Glutamatergic neuron (in vitro differentiated cells): ENCODE data around the gene ANKZF1. TPM values are rescaled to one million over a fixed set of nuclear protein-coding genes. Genes with fewer than 3 reads are reported as not detected.

Experiments used
- DNase-seq: peaks from one replicate; pipeline ENCODE4 v3.0.0; 2022
- H3K27ac Mint-ChIP-seq: one replicate; pipeline ENCODE4 v1.8.0; 2020; ENCODE audit warnings: mild to moderate bottlenecking, mixed read lengths, inconsistent platforms; ENCODE audit not compliant: unreplicated experiment
- H3K27me3 Mint-ChIP-seq: one replicate; pipeline ENCODE4 v1.8.0; 2020; ENCODE audit warnings: mild to moderate bottlenecking, moderate library complexity, mixed read lengths, inconsistent platforms; ENCODE audit not compliant: unreplicated experiment
- H3K36me3 Mint-ChIP-seq: one replicate; pipeline ENCODE4 v1.8.0; 2020; ENCODE audit warnings: mild to moderate bottlenecking, mixed read lengths, inconsistent platforms; ENCODE audit not compliant: unreplicated experiment
- H3K4me1 Mint-ChIP-seq: one replicate; pipeline ENCODE4 v1.8.0; 2020; ENCODE audit warnings: mild to moderate bottlenecking, low read depth, mixed read lengths, inconsistent platforms; ENCODE audit not compliant: unreplicated experiment
- H3K4me3 Mint-ChIP-seq: one replicate; pipeline ENCODE4 v1.8.0; 2020; ENCODE audit warnings: mild to moderate bottlenecking, mixed read lengths, inconsistent platforms; ENCODE audit not compliant: unreplicated experiment
- H3K9me3 Mint-ChIP-seq: one replicate; pipeline ENCODE4 v1.8.0; 2020; ENCODE audit warnings: mild to moderate bottlenecking, moderate library complexity, mixed read lengths, inconsistent platforms; ENCODE audit not compliant: unreplicated experiment
- total RNA-seq: library from RNA; stranded (reverse); fragmentation: NEBNext Ultra II Directional; extraction: Animal tissue kit (Norgen Biotek cat#: 25700); gene quantifications from one replicate; pipeline ENCODE4 v1.2.1, GENCODE V29; 2021; ENCODE audit not compliant: unreplicated experiment
- TF ChIP-seq, protein P1 (sequence below): fragments of 200-600 bp; sonication (generic); IDR thresholded peaks from one replicate; pipeline ENCODE4 v1.5.0; 2021; ENCODE audit not compliant: partially characterized antibody, unreplicated experiment

The ANKZF1 gene
- total RNA-seq, 1 donor from 2014 or later: 95.8 TPM

DNA sequence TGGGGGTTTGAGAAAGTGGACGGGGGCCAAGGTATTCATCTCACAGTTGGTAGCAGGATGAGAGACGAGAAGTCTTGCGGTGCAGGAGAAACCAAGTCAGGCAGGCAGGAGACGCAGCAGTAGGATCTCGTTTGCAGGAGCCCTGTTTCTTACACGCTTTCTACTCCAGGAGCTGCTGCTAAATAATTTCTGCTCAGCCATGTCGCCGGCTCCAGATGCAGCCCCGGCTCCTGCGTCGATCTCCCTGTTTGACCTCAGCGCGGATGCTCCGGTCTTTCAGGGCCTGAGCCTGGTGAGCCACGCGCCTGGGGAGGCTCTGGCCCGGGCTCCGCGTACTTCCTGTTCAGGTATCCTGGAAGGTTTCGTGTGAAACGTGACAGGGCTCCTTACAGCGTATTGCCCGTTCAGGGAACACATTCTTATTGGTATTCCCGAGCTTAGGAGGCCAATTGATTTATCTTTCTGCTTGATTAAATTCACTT is 494 bp downstream of the ANKZF1 start:
- H3K4me3 Mint-ChIP-seq: peak overlapping the region; percentile 100
- H3K4me1 Mint-ChIP-seq: peaks cover 15% of the 10 kb centered on the region
- no peaks in the 10 kb centered on the region for H3K36me3 Mint-ChIP-seq
- TF ChIP-seq, protein P1, sequence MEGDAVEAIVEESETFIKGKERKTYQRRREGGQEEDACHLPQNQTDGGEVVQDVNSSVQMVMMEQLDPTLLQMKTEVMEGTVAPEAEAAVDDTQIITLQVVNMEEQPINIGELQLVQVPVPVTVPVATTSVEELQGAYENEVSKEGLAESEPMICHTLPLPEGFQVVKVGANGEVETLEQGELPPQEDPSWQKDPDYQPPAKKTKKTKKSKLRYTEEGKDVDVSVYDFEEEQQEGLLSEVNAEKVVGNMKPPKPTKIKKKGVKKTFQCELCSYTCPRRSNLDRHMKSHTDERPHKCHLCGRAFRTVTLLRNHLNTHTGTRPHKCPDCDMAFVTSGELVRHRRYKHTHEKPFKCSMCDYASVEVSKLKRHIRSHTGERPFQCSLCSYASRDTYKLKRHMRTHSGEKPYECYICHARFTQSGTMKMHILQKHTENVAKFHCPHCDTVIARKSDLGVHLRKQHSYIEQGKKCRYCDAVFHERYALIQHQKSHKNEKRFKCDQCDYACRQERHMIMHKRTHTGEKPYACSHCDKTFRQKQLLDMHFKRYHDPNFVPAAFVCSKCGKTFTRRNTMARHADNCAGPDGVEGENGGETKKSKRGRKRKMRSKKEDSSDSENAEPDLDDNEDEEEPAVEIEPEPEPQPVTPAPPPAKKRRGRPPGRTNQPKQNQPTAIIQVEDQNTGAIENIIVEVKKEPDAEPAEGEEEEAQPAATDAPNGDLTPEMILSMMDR: no peak
- H3K9me3 Mint-ChIP-seq: peaks cover 4% of the 10 kb centered on the region
- peak overlapping the region; percentile 97 for H3K27ac Mint-ChIP-seq
- peaks cover 5% of the 10 kb centered on the region for H3K27me3 Mint-ChIP-seq
- DNase-seq: peak; percentile 61

DNA sequence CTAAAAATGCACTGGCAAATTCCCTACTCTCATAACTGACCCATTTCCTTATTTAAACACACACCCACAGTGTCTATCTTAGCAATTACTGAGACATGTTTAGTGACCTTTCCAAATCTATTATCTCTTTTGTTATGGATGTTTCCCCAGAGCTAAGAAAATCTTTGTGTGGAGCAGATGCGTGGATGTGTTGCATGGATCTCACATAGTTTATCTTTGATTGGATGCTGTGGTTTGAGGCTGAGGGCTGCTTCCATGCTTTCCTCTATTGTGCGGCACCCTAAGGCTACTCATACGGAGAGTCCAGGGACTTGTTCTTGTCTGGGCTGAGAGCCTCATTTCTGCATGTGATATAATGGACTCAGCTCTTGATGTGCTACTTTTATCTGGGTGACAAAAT is 4.7 kb downstream of the ANKZF1 start:
- H3K4me3 Mint-ChIP-seq: no peak overlapping the region
- H3K9me3 Mint-ChIP-seq: peaks cover 4% of the 10 kb centered on the region
- peaks cover 6% of the 10 kb centered on the region for H3K36me3 Mint-ChIP-seq
- no peak overlapping the region for H3K27ac Mint-ChIP-seq
- TF ChIP-seq, protein P1: no peak
- peaks cover 4% of the 10 kb centered on the region for H3K4me1 Mint-ChIP-seq
- no peak for DNase-seq
- H3K27me3 Mint-ChIP-seq: peaks cover 4% of the 10 kb centered on the region

DNA sequence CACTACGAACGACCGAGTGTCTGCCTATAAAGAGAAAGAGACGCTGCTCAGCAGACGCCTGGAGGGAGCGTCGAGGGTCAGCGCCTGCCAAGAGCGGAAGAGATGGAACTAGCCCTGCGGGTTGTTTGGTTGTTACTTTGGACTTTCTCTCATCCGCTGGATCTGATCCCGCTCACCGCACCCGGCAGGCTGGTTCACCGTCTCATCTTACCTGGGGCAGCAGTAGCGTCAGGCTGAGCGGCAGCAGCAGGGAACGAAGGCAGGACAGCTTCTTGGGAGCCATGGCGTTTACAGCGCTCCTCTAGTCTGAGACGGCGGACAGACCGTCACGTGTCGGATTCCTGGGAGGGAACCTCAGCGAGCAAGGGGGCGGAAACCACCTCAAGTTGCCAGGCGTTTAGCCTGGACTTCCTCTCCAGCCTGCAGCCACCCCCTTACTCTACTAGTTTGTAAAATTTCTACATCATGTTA is 13.7 kb downstream of the ANKZF1 start:
- Mint-ChIP-seq H3K9me3 (peaks cover 6% of the 10 kb centered on the region), H3K4me1 (peaks cover 2% of the 10 kb centered on the region), H3K27ac (no peak overlapping the region), H3K4me3 (no peak overlapping the region), H3K27me3 (peaks cover 4% of the 10 kb centered on the region), H3K36me3 (no peaks in the 10 kb centered on the region)
- TF ChIP-seq, protein P1: no peak
- no peak for DNase-seq

DNA sequence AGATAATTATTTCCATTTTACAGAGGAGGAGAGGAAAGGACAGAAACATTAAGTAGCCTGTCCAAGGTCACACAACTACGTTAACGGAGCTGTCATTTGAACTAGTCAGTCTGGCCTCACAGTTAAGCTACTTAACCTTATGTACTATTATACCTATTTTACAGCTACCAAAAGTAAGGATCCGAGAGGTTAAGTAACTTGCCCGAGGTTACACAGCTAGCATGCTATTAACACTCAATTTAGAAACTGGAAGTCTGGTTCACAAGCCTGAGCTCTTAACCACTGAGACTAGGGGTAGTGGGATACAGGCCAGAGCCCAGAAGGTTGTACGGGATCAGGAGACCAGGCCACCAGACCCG is 15.2 kb downstream of the ANKZF1 start:
- Mint-ChIP-seq H3K4me1 (peaks cover 7% of the 10 kb centered on the region), H3K27me3 (peaks cover 2% of the 10 kb centered on the region), H3K9me3 (peaks cover 6% of the 10 kb centered on the region), H3K4me3 (peak overlapping the region; percentile 97), H3K27ac (no peak overlapping the region), H3K36me3 (no peaks in the 10 kb centered on the region)
- TF ChIP-seq, protein P1: no peak
- no peak for DNase-seq

DNA sequence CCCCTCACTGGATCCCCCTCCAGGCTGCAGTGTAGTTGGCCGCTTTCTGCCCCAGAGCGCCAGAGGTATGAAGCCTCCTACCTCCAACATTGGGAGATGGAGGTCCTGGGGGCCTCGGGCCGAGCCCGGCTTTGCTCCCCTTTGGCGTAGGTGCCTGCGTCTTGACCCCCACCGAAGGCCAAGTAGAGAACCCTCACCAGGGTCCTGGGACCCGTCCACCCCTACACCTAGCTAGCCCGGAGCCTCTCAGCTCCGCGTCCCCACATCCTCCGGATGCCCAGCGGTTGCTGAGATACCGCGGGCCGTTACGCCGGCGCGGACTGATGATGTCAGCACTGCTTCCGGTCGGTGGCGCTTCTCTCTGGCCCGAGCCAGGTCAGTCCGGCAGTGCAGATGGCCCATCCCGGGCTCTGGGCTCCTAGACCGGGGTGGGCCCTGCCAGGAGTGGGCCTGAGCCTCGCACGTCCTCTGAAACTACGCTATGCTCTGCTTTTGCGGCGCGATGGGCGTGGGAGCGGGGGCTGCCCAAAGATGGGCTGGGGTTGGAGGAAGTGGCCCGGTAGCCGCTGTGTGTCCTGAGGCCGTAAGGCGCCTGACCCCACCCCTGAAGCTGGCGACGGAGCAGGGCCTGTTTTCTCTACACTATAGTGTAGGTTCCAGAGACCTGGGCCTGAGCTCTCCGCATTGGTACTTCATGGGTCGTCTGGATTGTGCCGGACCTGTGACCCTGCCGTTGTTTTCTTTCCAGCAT is 15.7 kb downstream of the ANKZF1 start, which contains the start of the genes GLB1L and STK16:
TSS of gene GLB1L (minus strand) at position 297 of the 751 bp plus-strand sequence. CDS start 1,871 bp downstream, outside the sequence.
TSS of gene STK16 (plus strand) at position 332 of the 751 bp plus-strand sequence. CDS start 521 bp downstream, outside the sequence.
- H3K36me3 Mint-ChIP-seq: no peaks in the 10 kb centered on the region
- peak within 1 kb of the TSS; percentile 97 for H3K4me3 Mint-ChIP-seq
- TF ChIP-seq, protein P1: no peak
- DNase-seq: peak; percentile 97
- peak within 1 kb of the TSS; percentile 99 for H3K27ac Mint-ChIP-seq
- H3K4me1 Mint-ChIP-seq: peaks cover 7% of the 10 kb centered on the region
- peaks cover 1% of the 10 kb centered on the region for H3K27me3 Mint-ChIP-seq
- peaks cover 6% of the 10 kb centered on the region for H3K9me3 Mint-ChIP-seq
